NCI-H446 (cell line): Measurements from ENCODE around the gene AGAP5.
"Not testable (repeated sequence)": the region's sequence is repeated elsewhere in the genome, so short reads cannot be mapped to it uniquely, and the experiment has no call there.

Experiments used
- DNase-seq, 2 experiments: peaks; one replicate each; lab custom pipeline; 2025; lab: John Stamatoyannopoulos, UW

AGAP5 gene

DNA sequence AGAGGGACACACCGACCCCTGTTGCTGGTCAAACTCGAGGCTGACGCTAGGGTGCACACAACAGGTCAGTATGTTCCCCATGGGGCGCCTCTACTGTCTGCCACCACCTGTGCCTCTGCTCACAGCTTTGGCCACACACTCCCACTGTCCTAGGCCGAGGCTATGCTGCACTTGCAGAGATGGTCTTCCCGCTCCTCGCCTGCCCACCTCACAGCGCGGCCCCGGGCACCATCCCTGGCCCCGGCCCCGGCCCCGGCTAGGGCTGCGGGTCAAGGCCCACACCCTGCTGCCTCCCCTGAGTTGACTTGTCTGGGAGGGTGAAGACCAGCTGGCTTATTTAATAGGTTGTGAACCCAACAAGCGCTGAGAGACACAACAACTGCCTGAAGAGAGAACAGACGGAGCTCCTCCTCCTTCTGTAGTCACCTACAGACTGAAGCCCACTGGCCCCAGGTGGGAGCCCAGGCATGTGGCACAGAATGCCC is at the start of gene AGAP5:
AGAP5 (minus strand) TSS at position 435 of the 485 bp plus-strand sequence; CDS start at position 81, 354 bp downstream.
- not testable (repeated sequence) for DNase-seq

DNA sequence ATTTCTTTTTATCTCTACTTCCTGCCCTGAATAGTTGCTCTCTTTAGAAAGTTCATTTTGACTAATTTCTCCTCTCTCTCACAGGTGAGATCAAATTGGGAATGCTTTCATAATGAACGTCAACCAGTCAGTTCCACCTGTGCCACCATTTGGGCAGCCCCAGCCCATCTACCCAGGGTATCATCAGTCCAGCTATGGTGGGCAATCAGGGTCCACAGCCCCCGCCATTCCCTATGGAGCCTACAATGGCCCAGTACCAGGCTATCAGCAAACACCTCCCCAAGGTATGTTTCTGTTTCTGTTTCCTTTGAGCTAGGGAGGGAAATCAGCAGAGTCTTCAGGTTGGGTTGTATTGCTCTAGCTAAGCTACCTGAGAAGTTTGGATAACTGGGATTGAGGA is 48.8 kb upstream of the AGAP5 start:
- DNase-seq = no peak

DNA sequence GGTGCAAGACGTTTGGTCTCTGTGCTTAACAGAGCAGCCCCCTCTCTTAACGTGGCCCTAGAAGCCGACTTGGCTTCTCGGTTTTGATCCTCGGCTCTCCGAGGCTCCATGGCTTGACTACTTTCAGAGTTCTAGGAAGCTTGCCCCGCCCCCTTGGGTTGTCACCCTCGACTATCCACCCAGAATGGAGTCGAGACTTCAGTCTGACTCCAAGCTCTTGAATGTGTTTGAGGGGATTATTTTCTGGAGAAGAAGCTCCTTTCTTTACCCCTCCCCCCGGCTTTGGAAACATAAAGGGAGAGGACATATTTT is 46.7 kb upstream of the AGAP5 start:
- peak in 1 of 2 experiments; percentile 39 for DNase-seq

DNA sequence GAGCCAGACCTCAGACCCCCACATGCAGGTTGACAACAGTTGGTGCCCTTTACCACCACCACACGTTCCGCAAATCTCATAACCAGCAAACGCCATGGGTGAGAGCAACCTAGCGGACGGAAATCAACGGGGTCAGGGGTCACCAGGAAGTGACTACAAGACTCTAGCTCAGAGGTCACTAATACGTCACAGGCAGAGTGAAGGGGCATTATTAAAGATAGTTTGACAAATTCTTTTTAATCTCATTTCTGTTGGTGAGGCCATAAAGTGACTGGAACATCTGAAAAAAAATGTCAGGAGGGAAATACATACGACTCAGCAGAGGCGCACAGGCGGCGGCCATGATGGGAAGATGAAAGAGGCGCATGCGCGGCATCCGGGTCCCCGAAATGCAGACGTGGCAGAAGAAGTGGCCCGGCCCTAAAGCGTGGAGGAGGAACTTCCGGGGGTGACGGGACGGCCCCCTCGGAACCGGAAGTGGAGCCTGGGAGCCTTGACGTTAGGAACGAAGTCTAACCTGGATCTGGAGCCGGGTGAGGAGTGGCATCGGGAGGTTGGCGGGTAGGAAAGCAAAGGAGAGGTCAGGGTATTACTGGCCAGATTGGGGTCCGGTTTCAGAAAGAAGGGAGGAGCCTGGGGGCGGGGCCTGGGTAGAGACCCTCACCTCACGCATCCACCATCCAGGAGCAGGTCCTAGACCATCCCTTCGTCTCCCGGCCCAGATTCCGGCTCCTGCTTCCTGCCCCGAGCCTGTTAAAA is 46.2 kb upstream of the AGAP5 start, which contains the start of gene SEC24C:
SEC24C (plus strand) TSS at position 468 of the 759 bp plus-strand sequence. CDS start 2,461 bp downstream, outside the sequence.
- peak; percentile 79 to 89 for DNase-seq

DNA sequence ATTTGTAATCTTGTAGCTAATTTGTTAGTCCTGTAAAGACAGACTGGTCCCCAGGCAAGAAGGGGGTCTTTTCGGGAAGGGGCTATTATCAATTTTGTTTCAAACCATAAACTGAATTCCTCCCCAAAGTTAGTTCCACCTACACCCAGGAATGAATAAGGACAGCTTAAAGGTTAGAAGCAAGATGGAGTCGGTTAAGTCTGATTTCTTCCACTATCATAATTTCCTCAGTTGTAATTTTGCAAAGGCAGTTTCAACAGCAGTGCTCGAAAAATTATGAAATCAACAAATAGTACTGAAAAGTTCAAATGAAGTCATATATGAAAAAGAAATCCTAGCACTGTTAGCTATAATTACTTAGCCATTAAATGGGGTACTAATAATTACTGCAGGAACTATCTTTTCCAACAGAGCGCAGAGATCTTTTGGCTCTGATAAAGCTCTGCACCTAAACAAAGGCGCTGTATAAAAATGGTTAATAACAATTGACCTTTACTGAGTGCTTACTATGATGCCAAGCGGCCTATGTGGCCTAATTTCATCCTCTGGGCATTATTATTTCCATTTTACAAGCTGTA is 45.5 kb upstream of the AGAP5 start:
- no peak for DNase-seq

DNA sequence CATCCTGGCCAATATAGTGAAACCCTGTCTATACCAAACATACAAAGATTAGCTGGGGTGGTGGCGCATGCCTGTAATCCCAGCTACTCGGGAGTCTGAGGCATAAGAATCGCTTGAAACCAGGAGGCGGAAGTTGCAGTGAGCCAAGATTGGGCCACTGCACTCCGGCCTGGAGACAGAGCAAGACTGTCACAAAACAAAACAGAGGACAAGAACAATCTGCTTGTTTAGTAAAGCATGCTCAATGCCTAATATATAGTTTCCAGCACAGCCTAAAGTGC is 44.5 kb upstream of the AGAP5 start:
- no peak for DNase-seq

DNA sequence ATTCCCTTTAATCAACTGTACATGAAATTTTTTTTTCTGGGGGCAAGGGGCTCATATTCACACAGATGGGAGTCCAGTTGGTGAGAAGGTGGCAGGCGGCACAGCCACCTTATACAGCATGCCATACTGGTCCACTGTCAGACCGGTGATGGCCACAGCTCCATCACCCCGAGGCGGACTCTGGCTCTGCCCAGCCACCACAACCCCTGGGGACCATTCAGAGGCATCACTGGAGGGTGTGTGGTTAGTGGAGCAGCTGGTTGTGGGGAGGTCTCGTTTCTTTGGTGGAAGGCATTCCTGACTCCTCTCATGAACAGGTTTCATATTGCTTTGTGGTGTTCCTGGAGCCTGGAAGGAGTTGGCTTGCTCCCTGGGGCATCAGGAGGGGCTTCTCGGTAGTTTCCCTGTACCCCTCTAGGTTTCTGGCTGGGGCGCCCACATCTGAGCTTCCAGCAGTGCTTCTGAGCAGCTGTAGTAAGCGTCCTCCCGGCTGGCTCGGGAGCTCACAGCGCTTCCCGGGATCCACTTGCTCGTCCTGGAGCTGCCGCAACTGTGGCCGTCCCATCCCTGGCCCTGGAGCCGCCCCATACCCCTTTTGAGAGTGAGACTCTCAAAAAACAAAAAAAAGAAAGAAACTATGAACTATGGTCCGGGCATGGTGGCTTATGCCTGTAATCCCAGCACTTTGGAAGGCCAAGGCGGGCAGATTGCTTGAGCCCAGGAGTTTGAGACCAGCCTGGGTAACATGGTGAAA is 42.8 kb upstream of the AGAP5 start:
- DNase-seq = not testable (repeated sequence)

DNA sequence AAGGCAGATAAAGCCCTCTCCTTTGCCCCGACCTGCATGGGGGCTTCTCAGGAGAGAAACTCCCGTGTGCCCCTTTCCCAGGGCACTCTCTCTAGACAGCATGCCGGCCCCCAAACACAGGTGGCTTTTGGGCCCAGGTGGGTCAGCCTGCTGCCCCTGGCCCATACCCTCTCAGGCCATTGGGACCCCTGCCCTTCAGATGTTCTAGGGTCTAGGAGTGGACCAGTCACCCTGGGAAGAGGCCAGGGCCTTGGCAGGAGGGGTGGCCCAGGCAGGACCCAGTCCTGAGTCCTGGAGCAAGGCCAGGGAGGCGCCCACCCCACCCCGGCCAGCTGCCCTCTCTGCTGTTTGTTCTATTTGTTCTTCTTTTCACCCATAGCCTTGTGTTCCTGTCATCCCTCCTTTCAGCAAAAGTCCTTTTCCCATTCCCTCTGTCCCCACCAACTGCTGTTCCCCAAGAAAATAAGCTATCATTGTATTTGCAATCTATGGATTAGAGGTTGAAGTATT is 36.9 kb upstream of the AGAP5 start:
- no peak for DNase-seq

DNA sequence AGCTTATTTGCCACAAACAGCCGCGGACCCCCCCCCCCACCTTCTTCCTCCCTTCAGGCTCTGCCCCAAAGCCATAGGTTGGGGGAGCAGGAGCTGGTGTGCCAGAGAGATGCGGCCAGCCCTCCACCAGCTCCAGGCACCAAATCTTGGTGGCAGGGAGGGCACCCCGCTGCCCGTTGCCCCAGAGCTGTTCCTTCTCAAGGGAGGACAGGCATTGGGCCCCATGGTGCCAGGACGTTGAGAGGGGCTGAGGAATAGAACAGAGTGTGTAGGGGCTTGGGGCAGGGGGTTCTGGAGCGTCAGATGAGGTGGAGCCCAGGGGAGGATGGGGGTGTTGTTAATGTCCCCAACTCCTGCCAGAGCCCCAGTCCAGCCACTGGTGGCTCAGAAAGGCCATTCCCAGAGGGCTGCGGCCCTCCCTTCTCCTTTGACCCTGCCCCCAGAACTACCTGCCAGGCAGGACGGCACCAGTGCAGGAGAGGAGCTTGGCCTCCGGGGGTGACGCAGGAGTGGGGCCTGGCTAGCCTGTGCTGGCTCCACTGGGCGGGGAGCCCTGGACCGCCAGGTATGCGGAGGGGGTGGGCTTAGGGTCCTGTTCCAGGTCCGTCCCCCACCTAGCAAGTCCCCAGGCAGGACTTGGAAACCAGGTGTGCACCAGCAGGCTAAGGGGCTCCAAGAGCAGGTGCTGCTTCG is 36.3 kb upstream of the AGAP5 start:
- DNase-seq = no peak

DNA sequence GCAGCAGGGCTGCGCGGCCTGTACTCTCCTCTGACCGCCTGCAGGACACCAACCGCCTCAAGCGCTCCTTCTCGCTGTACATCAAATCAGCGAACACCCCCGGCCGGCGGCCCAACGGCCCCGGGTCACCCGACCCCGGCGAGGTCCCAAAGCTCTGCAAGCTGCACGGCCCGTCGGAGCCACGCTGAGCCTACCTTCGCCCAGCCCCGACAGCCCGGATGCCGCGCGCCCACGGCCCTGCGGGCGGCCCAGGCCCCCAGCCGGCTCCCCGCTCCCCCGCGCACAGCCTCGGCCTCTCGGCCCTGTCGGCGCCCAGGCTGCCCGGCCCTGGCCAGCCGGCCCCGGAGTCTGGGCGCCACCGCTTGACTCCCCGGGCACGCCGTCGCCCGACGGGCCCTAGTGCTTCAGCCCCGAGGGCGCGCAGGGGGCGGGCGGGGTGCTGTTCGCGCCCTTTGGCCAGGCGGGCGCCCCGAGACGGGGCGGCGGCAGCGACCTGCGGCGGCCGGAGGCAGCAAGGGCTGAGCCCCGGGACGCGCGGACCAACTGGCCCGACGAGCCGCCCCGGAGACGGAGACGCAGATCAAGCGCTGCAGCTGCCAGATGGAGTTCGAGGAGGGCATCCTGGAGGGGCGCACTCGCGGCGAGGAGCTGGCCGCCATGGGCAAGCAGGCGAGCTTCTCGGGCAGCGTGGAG is 35.2 kb upstream of the AGAP5 start:
- no peak for DNase-seq

DNA sequence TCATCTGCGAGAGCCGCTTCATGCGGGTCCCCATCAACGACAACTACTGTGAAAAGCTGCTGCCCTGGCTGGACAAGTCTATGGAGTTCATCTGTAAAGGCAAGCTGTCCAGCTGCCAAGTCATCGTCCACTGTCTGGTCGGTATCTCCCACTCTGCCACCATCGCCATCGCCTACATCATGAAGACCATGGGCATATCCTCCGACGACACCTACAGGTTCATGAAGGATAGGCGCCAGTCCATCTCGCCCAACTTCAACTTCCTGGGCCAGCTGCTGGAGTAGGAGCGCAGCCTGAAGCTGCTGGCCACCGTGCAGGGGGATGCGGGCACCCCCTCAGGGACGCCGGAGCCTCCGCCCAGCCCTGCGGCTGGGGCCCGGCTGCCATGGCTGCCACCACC is 34.5 kb upstream of the AGAP5 start:
- DNase-seq = no peak

DNA sequence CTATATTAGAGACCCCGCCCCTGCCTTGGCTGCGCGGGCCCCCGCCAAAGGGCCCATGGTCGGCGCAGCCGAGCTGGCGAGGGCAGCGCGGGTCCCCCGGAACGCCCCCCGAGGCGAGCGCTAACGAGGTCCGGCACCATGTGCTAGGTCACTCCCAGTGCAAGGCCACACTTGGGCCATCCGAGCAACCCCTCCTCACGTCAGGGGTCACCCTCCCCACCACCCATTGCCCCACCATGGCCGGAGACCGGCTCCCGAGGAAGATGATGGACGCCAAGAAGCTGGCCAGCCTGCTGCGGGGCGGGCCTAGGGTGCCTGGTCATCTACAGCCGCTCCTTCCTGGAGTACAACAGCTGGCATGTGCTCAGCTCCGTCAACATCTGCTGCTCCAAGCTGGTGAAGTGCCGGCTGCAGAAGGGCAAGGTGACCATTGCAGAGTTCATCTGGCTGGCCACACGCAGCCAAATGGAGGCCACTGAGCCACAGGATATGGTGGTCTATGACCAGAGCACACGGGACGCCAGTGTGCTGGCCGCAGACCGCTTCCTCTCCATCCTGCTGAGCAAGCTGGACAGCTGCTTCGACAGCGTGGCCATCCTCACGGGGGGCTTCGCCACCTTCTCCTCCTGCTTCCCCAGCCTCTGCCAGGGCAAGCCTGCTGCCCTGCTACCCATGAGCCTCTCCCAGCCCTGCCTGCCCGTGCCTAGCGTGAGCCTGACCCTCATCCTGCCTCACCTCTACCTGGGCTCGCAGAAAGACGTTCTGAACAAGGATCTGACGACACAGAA is 33.9 kb upstream of the AGAP5 start:
- no peak for DNase-seq

DNA sequence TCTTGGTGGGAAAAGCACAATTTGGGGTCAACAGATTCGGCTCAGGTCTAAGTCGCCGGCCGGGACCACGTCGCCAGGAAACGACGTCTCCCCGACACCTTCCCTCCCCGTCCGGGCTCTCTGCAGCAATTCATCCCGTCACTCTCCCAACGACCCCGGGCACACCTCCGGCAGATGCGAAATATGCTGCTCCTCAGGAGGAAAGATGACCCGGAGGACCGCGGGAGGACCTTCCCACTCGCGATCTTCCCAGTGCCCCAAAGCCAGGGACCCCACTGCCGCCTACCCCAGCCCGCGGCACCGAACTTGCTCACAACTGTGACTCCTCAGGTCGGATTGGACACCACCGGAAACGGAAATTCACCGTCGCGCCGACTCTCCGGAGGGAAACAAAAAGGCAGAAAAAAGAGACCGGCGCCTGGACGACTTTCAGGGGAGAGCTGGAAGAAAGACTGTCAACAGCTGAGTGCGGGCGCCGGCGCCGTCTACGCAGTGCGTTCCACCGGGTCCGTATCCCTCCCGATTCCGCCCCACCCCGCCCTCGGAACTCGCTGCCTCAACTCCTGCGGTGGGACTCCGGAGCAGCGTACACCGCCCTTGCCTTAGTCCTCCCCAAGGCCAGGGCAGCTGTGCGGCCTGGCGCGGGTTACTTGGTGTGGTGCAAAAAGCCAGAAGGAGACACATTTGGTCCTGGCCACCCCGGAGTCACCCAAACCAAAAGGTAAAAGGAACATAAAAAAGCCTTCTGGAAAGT is 32.4 kb upstream of the AGAP5 start:
- DNase-seq = peak; percentile 73 to 85

DNA sequence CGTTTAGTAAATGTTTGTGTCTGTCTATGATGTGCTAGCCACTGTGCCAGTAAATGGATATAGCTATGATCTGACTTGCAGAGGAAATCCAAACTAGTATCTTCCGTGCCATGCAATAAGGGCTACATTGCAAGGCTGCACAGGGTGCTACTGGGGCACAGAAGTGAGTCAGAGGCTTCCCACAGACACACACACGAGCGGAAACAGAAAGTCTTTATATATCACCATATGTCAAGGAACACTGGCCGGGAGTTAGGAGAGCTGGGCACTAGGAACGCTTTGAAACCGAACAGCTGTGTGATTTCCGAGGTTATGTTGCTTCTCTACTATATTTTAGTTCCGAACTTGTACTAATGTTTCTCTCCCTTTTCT is 31.9 kb upstream of the AGAP5 start:
- not testable (repeated sequence) for DNase-seq

DNA sequence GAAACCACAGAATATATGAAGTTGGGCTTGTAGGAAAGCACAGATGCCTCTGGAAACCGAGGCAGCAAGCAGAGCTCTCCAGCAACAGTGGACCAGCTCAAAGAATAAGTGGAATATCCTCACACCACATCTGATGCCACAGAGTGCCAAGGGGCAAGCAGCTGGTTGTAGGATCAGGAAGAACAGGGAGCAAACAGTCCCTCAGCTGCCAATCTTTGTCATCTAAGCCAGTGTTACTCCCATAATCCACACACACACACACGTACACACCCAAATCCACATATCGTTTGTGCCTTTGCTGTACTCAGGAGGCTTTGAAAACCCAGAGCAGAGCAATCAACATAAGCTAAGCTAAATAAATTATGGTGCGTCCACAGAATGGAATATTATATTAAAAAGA is 25.6 kb upstream of the AGAP5 start:
- no peak for DNase-seq

DNA sequence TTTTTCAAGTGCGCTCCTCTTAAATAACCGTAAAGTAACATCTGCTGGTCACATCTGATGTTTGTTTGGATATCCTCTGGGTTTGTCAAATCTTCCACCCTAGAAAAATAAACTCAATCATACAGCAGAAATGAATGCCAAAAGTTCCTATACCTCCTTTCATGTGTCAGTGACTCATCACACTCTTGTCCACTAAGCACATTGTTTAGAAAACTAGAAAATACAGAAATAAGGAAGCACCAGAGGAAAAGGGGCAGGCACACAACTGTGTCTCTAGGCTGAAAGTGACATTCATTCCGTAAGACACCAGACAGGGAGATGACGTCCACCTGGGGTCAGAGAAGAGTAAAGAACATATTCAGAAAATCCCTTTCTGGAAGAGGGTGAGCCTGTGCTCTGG is 22.7 kb upstream of the AGAP5 start:
- DNase-seq = not testable (repeated sequence)

DNA sequence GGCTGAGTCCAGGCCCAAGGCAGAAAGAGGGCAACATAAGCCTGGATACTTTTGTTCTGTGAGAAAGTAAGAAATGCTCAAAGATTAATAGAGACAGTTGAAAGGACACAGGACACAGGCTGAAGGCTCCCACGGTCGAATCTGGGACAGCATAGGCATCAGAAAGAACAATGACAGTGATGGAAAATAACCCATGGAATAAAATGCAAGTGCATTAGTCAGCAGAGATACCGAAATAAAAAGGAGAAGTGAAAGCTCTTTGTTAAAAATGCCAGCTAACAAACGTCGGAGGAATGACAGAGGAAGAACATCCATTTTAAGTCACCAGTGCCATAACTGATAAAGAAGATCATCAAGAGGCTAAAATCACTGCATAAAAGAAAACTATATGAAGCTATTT is 19.6 kb upstream of the AGAP5 start:
- DNase-seq = no peak

DNA sequence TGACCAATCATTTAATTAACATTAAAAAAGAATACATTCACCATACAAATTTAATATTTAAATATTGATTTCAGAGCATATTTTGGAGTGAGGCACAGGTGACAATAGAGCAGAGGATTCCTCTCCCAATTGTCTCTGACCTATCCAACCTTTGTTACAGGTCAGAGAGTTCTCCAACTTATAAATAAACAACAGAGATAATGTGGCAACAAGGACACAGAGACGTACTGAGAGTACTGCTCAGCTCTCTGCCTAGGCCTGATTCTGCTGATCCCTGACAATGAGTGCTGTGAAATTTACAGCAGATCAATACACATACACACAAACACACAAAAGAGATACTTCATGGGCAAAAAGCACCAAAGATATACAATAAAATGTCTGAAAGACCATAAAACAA is 18.3 kb upstream of the AGAP5 start:
- no peak for DNase-seq

DNA sequence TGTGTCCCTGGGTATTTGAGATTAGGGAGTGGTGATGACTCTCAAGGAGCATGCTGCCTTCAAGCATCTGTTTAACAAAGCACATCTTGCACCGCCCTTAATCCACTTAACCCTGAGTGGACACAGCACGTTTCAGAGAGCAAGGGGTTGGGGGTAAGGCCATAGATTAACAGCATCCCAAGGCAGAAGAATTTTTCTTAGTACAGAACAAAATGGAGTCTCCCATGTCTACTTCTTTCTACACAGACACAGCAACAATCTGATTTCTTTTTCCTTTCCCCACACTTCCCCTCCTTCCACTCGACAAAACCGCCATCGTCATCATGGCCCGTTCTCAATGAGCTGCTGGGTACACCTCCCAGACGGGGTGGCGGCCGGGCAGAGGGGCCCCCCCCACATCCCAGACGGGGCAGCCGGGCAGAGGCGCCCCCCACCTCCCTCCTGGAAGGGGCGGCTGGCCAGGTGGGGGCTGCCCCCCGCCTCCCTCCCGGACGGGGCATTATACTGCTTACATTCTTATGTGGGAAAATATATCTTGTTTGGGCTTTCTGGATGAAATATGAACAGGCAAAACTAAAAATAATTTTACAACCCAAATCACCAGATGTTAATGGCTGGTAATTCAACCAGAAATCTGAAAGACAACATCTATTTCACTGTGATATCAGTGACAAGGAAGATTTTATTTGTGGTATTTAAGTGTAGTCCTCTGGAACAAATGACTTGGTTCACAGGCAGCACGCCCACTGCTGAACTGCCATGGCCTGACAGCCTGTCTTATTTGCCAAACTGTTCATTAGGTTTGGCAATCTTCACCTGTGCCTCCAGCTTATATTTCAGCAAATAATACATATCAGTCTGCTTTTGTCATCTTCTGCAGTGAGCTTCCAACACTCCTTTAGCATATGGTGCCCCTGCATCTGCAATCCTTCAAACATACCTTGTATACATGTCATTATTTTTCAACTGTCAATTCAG is 17.6 kb upstream of the AGAP5 start:
- DNase-seq = not testable (repeated sequence)
